Activated naive CD4-positive, alpha-beta T cell treated with anti-CD3 and anti-CD28 coated beads, Interleukin-2, amount 50 U/mL, for 72 hours (primary cell): ENCODE results near the gene SART1. TPM values are rescaled to one million over a fixed set of nuclear protein-coding genes. Genes with fewer than 3 reads are reported as not detected.

Experiments used
- ATAC-seq, 2 donors: fragments of 150-1000 bp; cut with Tn5 transposase; 2 replicates each; pipeline ENCODE4 v1.10.0; 2021; ENCODE audit warnings: mild to moderate bottlenecking in 2 of 2, moderate library complexity in 2 of 2
- DNase-seq, 2 donors: peaks; one replicate each; pipeline ENCODE4 v3.0.0; 2021 to 2022; ENCODE audit warnings: low spot score in 2 of 2
- H3K27ac Mint-ChIP-seq, 2 donors: one replicate each; pipeline ENCODE4 v1.8.0; 2022; ENCODE audit warnings: mild to moderate bottlenecking in 2 of 2, mixed read lengths in 2 of 2
- H3K36me3 Mint-ChIP-seq, 2 donors: one replicate each; pipeline ENCODE4 v1.8.0; 2022; ENCODE audit warnings: mixed read lengths in 2 of 2
- H3K9me3 Mint-ChIP-seq, 2 donors: one replicate each; pipeline ENCODE4 v1.8.0; 2022; ENCODE audit warnings: mixed read lengths in 2 of 2
- total RNA-seq, 2 donors: library from RNA; stranded (reverse); gene quantifications; one replicate each; pipeline ENCODE4 v1.2.3, GENCODE V29; 2022

Gene SART1
- total RNA-seq, 2 donors from 2014 or later = 53.1 to 60.2 TPM

DNA sequence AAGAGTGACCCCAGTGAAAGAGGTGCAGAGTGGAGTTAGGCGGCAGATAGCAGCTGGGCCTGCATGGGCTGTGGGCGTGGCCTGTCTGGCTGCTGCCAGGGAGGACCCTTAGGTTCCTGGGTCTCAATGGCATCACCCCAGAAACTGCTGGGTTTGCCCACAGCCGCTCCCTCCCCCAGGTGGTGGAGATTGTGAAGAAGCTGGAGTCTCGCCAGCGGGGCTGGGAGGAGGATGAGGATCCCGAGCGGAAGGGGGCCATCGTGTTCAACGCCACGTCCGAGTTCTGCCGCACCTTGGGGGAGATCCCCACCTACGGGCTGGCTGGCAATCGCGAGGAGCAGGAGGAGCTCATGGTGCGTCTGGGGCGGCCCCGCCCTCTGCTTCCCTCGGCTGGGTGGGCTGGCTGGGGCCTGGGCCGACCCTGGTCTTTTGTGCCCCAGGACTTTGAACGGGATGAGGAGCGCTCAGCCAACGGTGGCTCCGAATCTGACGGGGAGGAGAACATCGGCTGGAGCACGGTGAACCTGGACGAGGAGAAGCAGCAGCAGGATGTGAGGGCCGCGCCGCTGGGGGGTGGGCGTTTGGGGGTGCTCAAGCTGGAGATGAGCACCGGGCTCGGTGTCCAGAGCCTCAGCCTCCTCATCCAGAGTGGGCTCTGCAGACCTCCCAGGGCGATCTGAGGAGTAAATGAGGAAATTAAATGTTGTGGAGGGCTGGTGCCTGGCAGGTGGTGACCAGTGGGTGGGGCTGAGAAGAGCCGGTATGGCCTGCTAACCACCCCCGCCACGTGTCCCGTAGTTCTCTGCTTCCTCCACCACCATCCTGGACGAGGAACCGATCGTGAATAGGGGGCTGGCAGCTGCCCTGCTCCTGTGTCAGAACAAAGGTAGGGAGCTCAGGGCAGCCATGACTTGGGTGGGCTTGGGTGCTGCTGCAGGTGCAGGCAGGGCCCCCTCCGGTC is 15.0 kb downstream of the SART1 start:
- H3K27ac Mint-ChIP-seq = peak overlapping the region; percentile 6 to 51
- ATAC-seq (no peak), DNase-seq (no peak)
- H3K36me3 Mint-ChIP-seq = peaks cover 0 to 10% of the 10 kb centered on the region in 2 donors
- no peaks in the 10 kb centered on the region for H3K9me3 Mint-ChIP-seq

DNA sequence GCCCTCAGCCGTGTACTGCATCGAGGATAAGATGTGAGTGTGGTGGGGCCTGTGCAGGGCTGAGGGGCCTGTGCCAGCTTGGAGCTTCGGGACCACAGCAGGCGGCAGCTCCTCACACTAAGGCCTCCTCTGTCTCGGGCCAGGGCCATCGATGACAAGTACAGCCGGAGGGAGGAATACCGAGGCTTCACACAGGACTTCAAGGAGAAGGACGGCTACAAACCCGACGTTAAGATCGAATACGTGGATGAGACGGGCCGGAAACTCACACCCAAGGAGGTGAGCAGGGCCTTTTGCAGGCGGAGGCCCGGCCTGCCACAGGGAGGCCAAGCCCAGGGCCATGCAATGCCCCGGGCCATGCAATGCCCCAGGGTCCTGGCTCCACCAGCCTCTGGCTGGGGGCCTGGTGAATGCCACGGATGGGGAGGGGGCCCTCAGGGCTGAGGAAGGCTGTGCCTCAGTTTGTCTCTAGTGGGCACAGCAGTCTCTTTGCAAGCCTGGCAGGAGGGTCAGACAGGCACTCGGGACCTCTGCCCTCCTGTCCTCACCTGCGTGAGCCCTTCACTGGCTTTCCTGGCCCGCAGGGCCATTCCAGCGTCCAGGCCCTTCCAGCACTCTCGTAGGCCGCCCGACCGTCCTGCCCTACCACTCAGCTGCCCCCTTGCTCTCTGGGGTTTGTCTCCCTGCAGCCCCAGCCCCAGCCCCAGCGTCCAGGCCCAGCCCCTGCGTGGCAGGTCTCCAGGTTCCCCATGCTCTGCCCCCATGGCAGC is 16.3 kb downstream of the SART1 start:
- H3K9me3 Mint-ChIP-seq = no peaks in the 10 kb centered on the region
- peak overlapping the region in 1 of 2 donors; percentile 51 for H3K27ac Mint-ChIP-seq
- no peak for ATAC-seq
- peaks cover 0 to 10% of the 10 kb centered on the region in 2 donors for H3K36me3 Mint-ChIP-seq
- DNase-seq = no peak

DNA sequence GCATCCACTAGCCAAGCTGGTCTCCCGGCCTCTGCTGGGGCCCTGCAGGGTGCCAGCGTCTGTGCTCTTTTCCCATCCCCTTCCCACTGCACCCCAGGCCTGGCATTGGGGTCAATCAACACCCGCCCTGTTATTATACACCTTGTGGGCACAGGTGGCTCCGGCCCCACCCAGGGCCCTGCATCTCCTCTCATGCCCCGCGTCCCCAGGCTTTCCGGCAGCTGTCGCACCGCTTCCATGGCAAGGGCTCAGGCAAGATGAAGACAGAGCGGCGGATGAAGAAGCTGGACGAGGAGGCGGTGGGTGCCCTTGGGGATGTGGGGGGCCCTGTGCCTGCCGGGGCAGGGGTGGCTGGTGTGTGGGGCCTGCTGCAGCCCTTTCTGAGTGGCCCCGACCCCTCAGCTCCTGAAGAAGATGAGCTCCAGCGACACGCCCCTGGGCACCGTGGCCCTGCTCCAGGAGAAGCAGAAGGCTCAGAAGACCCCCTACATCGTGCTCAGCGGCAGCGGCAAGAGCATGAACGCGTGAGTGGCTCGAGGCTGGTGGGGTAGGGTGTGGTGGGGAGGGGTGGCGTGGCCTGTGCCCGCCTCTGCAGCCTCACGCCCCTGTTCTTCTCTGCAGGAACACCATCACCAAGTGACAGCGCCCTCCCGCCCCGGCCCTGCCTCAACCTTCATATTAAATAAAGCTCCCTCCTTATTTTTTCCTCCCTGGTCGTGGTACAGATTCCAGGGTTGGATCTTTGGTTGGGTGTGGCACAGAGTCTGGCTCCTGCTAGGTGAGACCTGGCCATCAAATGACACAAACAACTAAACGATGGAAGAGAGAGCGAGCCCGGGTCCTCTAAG is 17.1 kb downstream of the SART1 start:
- Mint-ChIP-seq H3K27ac (peak overlapping the region; percentile 14 to 60), H3K9me3 (no peaks in the 10 kb centered on the region), H3K36me3 (peaks cover 0 to 10% of the 10 kb centered on the region in 2 donors)
- ATAC-seq = no peak
- no peak for DNase-seq

- peaks cover 0 to 10% of the 10 kb centered on the region in 2 donors for H3K36me3 Mint-ChIP-seq
- ATAC-seq (no peak), DNase-seq (no peak)
- no peaks in the 10 kb centered on the region for H3K9me3 Mint-ChIP-seq
- peak overlapping the region; percentile 14 to 60 for H3K27ac Mint-ChIP-seq
These were observed 17.8 kb downstream of the SART1 start for GRCh38 chr11:65979261-65979759.

DNA sequence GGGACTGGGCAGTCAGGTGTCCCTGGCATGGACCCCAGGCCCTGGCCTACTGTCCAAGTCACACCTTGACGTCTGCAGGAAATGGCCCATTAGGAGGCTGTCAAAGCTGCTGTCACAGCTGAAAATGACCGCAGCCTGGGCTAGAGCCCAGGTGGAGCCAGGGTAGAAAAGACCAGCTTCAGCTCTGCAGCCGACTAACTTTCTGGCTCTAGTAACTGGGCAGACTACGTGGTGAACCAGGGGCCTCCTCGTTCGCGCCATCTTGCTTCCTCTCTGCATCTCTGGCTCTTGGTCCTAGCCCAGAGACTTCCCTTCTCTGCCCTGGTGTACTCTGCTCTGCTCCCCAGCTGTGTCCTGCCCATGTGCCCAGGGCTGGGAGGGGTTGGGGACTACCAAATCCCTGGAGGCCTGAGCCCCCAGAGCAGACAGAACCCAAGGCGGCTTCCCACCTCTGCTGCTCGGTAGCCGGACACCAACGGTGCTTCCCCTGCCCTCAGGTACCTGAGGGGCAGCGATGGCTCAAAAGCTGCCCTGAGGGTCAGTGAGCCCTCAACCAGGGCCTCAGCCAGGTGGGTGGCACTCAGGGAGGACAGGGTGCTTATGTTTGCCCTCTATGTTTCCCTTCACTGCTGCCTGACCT is 19.7 kb downstream of the SART1 start:
- DNase-seq (no peak), ATAC-seq (no peak)
- Mint-ChIP-seq H3K9me3 (no peaks in the 10 kb centered on the region), H3K27ac (no peak overlapping the region), H3K36me3 (peaks cover 0 to 4% of the 10 kb centered on the region in 2 donors)

DNA sequence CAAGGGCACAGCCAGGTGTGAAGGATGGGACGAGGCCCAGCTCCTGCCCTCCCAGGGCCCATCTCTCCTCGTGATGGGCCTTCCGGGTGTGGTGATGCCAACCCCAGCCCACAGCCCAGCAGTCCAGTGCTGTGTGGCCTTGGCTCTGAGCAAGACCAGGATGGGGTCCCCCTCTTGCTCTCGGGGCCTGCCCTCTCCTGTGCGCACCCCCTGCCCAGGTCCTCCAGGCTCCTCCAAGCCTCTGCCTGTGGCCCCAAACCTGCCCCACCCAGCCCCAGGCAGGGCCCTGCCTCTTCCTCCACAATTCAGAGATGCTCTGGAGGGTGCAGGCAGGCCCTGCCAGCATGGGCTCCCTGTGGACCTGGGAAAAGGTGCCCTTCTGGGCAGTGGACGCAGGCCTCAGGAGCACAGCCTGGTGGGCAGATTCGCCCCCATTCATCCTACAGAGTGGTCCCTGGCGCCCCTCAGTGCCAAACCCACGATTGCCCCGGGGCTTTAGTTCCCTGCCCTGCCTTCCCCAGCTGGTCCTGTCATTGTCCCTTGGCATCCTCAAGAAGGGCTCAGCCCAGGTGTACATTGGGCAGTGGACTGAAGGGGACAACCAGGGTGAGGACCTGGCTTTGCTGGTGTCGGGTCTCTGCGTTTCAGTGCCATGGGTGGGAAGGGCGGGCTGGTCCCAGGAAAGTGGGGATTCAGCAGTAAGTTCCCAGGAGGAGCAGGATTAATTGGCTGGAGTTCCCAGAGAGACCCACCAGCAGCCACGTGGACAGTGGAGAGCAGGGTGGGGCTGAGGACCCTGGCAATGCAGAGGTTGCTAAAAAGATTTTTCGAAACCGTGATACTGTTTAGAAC is 20.7 kb downstream of the SART1 start:
- ATAC-seq = peak in 1 of 2 donors; percentile 20
- no peaks in the 10 kb centered on the region for H3K9me3 Mint-ChIP-seq
- no peak for DNase-seq
- H3K36me3 Mint-ChIP-seq = peaks cover 0 to 4% of the 10 kb centered on the region in 2 donors
- no peak overlapping the region for H3K27ac Mint-ChIP-seq

GRCh38 chr11:65982824-65983588 is 21.5 kb downstream of the SART1 start:
- H3K36me3 Mint-ChIP-seq = peaks cover 0 to 4% of the 10 kb centered on the region in 2 donors
- DNase-seq (no peak), ATAC-seq (no peak)
- peak overlapping the region in 1 of 2 donors; percentile 77 for H3K27ac Mint-ChIP-seq
- H3K9me3 Mint-ChIP-seq = no peaks in the 10 kb centered on the region

DNA sequence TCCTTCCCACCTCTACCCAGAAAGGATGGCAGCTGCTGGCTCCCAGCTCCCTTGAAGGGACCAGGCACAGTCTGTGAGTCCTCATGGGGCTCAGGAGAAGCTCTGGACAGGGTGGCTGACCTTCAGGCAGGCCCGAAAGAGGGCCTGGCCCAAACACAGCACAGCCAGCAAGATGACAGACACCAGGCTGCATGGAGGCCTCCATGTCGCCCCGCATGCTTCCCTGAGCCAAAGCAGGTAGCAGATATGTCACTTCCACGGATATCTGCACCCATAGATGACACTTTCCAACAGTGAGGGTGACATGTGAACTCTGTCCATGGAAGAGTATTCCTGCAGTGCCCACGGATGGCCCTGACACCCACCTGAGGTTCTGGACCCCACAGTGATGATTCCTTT is 22.1 kb downstream of the SART1 start:
- H3K36me3 Mint-ChIP-seq = peaks cover 0 to 4% of the 10 kb centered on the region in 2 donors
- H3K9me3 Mint-ChIP-seq = no peaks in the 10 kb centered on the region
- H3K27ac Mint-ChIP-seq = no peak overlapping the region
- DNase-seq = no peak
- no peak for ATAC-seq

DNA sequence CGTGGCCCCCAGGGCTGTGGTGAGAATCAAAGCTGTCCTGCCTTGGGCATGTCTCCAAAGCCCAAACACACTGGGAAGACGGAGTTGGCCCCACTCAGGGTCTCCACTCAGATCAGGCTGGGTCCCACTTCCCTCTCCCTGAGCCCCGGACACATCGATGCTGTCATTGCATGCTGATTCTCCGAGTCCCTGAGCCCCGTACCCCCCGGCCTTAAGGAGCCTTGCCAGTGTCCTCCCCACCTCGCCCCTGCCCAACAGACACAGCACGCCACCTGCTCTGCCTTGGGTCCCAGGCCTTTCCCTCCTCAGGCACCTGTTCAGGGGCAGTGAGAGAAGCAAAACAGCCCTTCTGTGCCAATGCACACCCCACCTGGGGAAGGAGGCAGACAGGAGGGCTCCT is 25.8 kb downstream of the SART1 start:
- H3K36me3 Mint-ChIP-seq = no peaks in the 10 kb centered on the region
- no peaks in the 10 kb centered on the region for H3K9me3 Mint-ChIP-seq
- peak overlapping the region in 1 of 2 donors; percentile 50 for H3K27ac Mint-ChIP-seq
- DNase-seq (no peak), ATAC-seq (no peak)

DNA sequence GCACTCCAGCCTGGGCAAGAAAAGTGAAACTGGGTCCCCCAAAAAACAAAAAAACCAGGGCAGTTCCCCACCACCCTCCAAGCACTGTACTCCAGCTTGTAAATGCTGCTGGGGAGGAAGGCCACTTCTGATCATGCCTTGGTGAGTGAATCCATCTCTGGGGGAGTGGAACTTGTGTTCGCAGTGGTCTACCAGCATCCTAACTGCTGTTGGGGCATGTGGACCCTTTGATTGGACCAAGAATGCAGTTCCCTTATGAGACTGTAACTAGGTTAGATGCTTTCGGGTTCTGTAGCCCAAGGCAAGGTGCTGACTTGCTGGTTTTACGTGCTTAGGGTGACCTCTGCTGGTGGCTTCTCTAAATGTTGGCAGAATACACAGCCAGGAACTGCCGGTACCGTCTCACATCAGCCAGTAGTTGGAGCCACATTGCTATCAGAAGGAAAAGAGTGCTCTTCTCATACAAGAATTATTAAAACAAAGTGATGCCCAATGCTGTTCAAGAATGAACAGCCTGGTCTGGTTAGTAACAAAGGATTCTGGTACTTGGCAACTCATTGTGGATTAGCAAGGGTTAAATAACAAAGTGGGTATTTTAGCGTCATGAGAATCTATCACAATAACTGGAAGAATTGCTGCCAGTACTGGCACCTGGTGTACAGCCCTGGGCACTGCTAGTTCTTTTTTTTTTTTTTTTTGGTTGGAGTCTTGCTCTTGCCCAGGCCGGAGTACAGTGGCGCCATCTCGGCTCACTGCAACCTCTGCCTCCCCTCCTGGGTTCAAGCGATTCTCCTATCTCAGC is 27.5 kb downstream of the SART1 start:
- no peaks in the 10 kb centered on the region for H3K36me3 Mint-ChIP-seq
- no peaks in the 10 kb centered on the region for H3K9me3 Mint-ChIP-seq
- H3K27ac Mint-ChIP-seq = peak overlapping the region; percentile 44 to 70
- peak; percentile 88 to 89 for DNase-seq
- peak; percentile 99 to 100 for ATAC-seq

DNA sequence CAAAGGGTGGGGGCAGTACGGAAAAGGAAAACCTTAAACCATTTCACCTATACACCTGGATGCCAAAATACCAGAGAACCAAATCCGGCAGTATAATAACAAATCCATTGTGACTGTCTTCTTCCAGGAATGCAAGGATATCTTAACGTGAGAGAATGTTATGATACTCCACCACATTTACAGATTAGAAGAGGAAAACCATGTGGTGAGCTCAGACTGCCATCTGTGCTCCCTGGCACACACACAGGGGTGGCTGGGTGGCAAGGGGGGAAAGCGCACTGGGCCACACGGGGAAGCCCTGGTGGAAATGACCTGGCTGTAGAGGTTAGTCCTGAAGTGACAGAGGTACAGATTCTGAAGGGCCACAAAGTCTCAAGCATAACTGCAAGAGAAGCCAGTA is 30.5 kb downstream of the SART1 start:
- ATAC-seq = no peak
- peaks cover 0 to 7% of the 10 kb centered on the region in 2 donors for H3K36me3 Mint-ChIP-seq
- peak overlapping the region in 1 of 2 donors; percentile 78 for H3K27ac Mint-ChIP-seq
- H3K9me3 Mint-ChIP-seq = no peaks in the 10 kb centered on the region
- no peak for DNase-seq

GRCh38 chr11:65997286-65997685 is 35.8 kb downstream of the SART1 start:
- DNase-seq (no peak), ATAC-seq (no peak)
- peak overlapping the region in 1 of 2 donors; percentile 29 for H3K27ac Mint-ChIP-seq
- H3K36me3 Mint-ChIP-seq = peaks cover 35 to 43% of the 10 kb centered on the region in 2 donors
- no peaks in the 10 kb centered on the region for H3K9me3 Mint-ChIP-seq

DNA sequence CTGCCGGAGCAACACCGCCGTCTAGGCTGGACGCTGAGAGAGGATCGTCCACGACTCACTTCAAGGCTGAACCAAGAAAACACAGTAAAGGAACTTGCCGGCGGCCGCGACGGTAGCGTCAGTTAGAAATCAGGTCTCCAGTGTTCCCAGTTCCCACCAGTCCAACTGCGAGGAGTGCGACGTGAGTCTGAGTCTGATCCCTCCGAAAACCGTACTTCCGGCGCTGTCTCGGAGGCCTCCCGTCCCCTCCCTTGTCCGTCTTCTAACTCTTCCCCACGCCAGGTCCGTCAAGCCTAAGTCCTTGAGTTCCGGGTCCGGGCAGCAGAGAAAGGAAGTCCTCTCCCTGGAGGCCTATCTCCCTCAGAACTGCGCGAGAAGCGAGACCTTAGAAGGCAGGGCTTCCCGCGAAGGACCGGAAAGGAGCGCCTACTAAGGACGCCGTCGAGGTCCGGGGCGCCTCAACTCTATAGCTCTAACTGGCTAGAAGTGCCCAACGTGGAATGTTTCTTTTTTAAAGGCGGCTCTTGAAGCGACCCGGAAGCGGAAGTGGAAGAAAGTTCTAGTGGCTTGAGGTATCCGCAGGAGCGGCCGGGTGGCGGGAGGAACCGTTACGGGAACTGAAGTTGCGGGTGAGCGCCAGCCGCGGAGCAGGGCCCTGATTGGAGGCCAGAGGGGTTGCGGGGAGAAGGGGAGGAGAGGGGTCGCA is 40.6 kb downstream of the SART1 start, which contains the start of the genes BANF1 and EIF1AD:
TSS of gene BANF1 (plus strand) at position 562 of the 706 bp plus-strand sequence. CDS start 748 bp downstream, outside the sequence.
TSS of gene EIF1AD (minus strand) at position 216 of the 706 bp plus-strand sequence. CDS start 1,768 bp downstream, outside the sequence.
- Mint-ChIP-seq H3K27ac (peak within 1 kb of the TSS; percentile 96 to 99), H3K9me3 (no peaks in the 10 kb centered on the region), H3K36me3 (peaks cover 44 to 55% of the 10 kb centered on the region in 2 donors)
- DNase-seq = peak; percentile 94 to 95
- peak; percentile 85 to 91 for ATAC-seq
